HG03108 (cell line): ENCODE data around the gene TTLL5.

Experiments used
- ATAC-seq: cut with Tn5 transposase; IDR thresholded peaks from one replicate; pipeline ENCODE4 v1.9.1; 2021; ENCODE audit warnings: moderate library complexity; ENCODE audit not compliant: unreplicated experiment

TTLL5 gene

DNA sequence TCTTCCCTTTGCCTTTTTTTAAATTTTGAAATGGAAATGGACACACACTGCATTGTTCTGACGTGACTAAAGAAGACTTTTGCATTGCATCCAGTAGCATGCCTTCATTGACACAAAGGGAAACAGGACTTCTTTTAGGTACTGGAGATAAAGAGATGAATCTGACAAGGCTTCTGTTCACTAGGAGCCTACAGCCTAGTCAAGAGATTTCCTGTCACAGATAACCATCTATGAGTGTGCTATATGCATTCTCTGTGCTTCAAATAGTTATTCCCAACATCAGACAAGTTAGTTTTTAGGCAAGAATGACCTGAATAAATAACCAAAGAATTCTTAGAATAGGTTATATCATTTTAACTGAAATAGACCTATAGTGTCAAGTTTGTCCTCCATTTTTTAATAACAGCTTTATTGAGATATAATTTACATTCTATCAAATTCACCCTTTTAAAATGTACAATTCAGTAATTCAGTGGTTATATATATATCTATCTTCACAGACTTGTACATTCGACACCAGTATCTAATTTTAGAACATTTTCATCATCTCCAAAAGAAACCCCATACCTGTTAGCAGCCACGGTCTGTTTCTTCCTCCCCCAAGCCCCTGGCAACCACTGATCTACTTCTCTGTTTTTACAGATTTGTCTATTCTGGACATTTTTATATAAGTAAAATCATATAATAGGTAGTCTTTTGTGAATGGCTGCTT lies 122.7 kb downstream of the TTLL5 start:
- ATAC-seq = no peak

DNA sequence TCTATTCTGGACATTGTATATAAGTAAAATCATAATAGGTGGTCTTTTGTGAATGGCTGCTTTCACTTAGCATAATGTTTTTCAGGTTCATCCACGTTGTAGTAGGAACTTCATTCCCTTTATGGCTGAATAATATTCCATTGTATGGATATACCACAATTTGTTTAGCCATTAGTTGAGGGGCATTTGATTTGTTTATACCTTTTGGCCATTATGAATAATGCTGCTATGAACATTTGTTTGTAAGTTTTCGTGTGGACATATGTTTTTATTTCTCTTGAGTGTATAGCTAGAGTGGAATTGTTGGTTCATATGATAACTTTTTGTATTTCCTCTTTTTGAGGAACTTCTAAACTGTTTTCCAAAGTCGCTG lies 123.3 kb downstream of the TTLL5 start:
- no peak for ATAC-seq

DNA sequence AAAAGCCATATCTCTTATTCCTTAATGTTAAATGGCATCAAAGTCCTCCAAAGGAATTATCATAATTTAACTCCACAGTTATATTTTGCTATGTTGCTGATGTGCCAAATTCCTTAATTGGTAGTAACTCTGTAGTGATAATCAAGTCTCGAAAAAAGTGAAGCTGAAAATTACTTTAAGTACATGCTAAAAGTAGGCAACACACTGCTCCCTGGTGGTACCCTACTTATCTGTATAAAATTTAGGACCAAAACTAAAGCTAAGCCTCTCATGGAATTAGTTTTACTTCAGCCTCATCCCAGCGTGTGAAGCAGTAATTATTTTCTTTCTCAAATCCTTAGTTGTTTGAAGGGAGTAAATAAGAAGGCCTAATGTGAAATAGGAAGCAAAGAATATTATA lies 132.8 kb downstream of the TTLL5 start:
- no peak for ATAC-seq

DNA sequence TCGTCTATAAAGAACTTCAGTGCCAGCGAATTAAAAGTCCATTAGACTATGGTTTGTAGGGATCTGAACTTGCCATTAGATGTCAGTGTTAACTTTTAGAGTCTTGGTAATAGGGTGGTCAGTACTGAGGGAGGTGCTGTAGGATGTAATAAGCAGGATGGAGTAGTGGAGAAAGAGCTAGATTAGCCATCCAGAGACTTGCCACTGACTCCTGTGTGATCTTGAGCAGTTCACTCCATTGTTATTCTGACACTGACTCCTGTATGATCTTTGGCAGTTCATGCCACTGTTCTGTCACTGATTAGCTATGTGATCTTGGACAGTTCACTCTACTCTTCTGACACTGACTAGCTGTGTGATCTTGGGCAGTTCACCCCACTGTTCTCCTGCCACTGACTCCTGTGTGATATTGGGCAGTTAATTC lies 133.6 kb downstream of the TTLL5 start:
- no peak for ATAC-seq

DNA sequence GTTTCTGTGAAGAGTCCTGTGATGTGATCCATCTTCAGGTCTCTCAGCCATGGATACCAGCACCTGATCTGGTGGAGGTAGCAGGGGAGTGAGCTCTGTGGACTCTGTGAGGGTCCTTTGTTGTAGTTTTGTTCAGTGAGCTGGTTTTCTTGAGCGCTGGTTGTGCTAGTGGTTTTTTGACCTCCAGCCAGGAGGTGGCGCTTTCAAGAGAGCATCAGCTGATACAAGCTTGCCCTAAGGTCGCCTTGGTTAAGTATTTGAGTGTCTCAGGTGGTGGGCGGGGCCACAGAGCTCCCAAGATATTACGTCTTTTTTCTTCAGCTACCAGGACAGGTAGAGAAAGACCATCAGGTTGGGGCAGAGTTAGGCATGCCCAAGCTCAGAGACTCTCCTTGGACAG lies 139.7 kb downstream of the TTLL5 start:
- ATAC-seq = no peak

DNA sequence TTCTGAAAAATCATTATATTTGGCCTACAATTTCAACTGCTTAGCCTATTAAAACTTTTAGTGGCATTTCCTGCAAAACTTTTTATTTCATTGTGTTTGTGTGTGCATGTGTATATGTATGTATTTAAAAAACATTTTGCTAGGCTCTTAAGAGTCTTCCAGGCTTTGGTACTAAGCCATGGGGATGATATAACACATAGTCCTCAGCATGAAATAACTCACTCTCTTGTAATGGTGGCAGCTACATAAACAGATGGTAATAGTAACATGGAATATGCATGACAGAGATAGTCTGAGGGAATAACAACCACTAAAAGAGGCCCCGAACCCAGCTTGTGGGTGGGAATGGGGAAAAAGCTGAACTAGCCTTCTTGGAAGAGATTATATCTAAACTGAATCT lies 141.4 kb downstream of the TTLL5 start:
- ATAC-seq = no peak

DNA sequence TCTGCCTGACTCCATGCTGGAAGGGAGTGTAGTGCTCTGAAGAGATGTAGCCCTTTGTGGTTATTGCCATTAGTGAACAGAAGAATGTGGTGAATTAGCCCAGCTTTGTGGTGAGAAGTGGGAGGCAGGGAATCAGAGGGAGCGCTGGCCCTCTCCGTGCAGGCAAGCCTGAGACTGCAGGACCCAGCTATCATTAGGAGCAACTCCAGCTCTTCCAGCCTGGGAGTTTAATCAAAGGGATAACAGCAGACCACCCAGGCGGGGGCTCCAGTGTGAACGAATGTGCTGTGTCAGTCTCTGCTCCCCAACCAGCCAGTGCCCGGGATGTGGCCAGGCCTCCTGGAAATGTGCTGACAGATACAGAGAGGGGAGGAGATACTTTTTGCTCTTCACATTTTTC lies 142.7 kb downstream of the TTLL5 start:
- no peak for ATAC-seq

DNA sequence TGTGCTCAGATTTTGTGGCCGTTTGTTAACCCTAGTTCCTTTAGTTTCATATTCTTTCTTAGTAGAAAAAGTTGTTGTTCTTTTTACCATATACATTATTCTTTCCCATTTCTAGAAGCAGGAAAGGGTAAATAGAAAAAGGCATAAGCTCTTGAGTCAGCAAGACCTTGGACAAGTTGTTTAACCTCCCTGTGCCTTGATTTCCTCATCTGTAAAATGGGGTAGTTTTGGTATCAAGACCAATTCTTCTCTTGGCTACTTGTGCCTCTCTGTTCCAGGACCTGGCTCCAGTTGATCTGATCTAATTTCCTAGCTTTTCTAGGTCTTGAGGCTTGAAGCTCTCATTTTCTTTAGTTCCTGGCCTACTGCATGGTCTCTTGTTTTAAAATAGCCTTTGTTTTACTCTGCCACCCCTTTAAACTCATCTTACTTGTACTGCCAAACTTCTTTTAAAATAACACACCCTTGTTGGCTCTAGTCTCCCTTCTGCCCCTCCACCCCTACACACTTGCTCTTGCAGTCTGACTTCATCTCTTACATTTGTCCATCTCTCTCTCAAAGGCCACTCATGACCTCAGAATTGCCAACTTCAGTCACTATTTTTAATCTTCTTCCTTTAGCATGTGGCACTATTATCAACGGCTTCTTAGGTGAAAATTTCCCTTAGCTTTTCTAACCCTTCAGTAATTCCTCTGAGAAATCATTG lies 143.7 kb downstream of the TTLL5 start:
- ATAC-seq = no peak

DNA sequence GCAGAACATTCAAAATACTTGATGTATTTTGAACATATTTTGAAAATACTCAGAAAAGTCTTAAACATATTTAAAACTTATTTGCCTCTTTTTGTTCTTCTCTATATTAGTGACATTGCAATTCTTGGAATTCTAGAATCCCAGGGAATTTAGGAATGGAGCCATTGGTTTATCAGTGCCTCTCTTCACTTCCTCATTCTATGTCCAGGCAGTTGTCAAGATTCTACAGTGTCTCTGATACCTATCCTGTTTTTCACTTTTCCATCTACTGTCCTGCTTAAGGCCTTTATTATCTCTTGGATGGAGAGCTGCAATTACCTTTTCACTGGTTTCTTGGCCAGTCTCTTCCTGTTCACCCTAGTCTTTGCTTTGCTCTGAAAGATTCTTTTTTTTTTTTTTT lies 144.6 kb downstream of the TTLL5 start:
- ATAC-seq = no peak

DNA sequence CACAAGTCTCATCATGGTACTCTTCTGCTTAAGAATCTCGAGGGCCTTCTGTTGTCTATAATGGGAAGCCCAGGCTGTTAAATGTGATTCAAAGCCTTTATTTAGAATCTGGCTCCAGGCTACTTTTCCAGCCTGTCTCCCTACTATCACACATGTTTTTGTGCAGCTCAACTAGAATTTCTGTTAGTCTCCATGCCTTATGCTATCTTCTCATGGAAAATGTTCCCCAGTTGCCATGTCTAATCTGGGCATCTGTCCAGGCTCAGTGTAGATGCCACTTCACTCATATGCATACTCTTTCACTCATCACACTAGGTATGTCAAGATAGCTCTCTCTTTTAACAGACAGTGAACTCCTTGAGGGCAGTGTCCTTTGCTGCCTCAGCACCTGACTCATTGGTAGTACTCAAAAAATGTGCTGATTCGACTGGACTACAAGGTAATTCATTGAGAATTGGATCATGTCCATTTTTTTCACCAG lies 145.3 kb downstream of the TTLL5 start:
- no peak for ATAC-seq

DNA sequence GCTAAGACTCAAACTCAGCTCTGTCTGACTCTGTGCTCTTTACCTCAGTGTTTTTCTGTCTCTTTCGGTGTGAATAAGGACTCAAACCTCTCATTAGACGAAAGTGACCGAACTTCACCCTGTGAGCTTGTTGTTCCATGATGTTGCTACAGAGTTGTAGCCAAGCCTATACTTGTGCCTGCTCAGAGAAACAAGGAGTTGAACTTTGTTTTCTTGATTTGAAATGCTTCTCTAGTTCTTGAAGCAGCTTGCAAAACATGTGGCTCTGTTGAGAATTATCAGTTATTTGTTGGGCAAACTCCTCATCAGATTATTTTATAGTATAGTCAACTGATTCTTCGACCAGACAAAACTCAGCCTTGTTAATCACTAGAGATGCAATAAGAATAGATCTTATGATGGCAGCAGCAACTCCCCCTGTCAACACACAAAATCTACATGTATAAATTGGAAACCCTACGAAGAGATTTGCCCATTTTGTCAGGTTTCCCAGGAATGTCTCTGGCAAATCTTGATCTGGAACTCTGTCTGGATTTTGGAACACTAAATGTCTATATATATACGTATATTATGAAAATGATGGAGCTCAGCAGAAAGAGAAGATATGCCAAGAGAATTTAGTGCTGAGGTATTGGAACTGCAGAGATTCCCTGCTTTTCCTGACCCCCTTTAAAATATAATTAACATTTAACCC lies 146.8 kb downstream of the TTLL5 start:
- ATAC-seq = no peak

DNA sequence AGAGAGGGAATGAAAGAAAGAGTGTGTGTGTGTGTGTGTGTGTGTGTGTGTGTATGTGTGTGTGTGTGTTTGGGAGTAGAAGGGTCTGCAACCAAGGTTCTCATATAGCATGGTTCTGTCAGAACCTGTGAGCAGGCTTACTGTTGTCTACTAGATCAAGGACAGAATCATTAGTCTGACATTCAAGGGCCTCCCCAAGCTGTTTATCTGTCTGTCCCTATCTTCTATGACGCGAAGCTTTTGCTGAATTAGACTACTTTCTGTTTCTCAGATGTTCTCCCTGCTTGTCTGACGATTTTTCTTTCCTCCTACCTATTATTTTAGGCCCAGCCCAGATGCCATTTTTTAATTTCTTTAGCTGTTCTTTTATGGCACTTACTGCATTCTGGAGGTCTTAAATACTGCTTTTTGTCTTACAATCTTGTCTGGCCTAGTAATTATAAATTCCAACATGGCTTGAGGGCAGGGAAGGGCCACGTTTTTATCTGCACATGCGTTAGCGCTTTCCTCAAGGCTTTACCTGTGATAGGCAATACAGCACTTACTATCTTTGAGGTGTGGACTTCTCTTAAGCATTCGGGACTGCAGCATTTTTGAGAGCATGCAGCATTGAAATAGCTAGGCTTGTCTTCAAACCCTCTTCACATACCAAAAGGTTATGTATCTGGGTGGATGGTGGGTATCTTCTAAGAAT lies 150.2 kb downstream of the TTLL5 start:
- no peak for ATAC-seq

DNA sequence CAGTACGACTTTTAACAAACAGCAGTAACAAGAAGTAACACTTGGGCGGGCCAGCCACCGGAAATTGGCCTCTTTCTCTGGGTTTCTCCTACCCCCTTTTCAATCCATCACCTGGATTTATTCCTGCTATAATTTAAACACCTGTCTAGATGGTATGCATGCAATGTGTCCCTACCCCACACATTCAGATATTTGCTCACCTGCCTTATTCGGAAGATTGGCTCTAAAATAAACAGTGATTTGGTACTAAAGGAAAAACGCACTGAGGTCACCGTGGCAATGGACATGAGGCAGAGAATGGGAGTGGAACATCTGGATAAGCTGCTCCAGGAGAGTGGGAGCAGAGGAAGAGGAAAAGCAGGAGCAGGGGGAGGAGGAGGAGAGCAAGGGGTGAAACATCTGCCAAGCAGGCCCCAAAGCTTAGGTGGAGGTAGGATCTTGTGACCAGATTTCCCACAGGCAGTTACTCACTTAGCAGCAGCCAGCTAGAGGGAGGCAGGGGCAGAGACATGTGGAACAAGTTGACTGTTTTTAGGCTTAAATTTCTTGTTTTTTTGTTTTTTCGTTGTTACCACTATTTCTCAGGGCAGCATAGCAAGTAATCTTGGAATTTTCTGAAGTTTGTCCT lies 150.9 kb downstream of the TTLL5 start:
- ATAC-seq = no peak

DNA sequence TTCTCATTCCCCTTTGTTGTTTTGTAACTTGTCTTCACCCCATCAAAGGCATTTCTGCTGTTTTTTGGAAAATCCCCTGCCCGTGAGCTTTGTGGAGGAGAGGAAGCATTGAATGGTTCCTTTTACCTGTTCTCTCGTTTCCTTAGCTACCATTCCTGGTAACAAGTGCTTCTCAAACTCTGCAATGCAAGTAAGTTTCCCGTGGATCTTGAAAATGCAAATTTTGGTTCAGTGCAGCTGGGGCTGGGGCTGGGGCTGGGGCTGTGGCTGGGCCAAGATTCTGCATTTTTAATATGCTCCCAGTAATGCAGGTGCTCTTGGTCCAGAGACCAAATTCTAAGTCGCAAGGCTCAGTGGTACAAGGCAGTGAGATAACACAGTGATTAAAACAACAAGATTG lies 151.6 kb downstream of the TTLL5 start:
- ATAC-seq = no peak

DNA sequence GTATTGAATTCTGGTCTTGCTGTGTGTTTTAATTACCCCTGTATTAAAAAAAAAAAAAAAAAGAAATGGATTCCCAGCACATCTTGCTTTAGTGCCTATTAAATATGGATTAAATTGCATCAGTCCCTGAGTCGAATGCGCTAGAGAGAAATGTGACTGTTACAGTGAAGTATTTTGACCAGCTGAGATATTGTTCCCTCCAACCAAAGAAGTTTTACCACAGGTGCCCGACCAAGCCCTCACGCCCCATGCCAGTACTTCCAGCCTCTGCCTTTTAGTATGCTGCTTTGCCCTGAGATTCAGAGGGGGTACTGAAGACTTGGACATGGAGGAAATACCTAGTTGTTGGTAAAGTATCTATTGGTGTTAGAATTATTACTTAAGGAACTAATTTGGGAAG lies 159.7 kb downstream of the TTLL5 start:
- ATAC-seq = no peak

DNA sequence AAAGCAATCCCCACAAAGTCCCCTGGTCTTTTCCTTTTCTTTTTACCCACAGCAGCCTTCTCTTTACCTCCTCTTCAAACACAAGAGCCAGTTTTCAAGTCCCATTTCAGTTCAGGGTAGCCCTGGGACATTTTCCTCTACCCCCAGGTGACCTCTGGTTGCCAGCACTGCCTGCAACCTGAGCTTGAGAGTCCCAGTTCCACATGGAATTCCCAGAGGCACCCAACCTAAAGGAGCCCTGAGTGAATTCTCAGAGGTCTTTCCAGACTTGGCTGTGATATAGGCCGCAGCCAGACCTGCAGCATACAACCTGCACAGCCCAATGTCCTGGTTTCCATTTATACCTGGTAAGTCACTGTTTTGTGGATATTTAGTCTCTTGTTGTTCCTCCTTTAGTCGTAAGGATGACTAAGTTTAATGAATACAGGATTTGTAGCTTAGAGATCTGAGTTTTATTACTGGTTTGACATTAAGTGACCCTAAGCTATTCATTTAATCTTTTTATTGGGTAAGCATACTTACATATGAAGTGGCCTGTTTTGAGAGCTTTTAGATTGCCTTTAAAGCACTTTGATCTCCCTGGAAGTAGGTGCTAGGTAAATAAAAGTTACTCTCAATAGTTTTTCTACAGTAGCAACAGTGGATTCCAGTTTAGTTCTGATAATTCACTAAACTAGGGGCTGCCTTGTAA lies 160.9 kb downstream of the TTLL5 start:
- no peak for ATAC-seq

DNA sequence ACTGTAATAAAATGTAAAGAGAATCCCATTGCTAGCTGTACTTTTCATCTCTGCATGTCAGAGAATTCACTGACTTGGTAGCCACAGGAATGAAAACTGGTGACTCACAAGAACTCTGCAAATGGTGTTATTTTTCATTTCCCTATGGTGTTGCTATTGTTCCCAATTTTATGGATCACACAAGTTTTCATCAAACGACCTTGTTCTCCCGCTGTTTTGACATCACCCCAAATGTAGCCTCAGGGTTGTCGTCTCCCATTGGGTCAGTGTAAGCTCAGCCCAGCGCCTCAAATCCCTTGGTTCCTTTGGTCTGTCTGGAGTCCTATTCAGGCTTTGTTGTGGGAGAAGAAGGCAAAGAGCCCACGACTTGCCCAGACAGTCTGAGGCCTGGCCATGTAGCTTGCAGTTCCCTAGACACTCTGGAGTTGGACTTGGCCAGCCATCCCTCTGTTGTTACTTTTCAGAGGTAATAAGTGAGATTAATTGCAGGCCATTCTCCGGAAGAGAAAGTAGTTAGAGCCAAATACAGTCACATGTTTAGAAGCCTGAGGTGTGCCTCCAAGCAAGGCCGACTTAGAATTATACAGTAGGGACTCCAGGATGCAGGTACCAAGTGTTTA lies 161.6 kb downstream of the TTLL5 start:
- no peak for ATAC-seq

DNA sequence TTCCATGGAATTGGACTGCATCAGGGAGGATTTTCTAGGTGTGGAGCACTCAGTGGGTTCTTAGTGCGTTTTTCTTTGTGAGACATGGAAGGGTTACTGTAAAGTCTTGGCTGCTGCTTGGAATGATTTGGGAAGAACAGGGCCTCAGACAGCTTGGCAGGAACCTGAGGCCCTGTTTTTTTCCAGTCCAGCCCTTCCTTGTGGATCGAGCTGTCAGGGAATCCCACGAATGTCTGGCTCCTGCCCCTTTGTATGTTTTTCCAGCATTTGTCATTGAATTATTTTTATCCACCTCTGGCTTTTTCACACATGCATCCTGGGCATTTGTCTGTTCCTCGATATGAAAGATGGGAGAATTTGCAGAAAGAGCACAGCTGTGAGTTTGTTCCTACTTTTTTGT lies 162.3 kb downstream of the TTLL5 start:
- no peak for ATAC-seq

DNA sequence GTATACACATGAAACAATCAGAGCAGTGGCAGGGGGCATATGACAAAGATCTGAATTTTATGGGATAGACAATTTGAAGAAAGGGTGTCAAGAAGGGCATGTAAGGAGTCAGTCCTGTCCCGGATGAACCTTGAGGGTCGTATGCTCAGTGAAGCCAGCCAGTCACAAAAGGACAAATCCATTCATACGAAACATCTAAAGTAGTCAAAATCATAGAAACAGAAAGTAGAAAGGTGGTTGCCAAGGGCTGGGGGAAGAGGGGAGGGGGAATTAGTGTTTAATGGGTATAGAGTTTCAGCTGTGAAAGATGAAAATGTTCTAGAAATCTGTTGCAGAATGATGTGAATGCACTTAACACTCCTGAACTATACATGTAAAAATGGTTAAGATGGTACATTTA lies 163.3 kb downstream of the TTLL5 start:
- ATAC-seq = no peak

DNA sequence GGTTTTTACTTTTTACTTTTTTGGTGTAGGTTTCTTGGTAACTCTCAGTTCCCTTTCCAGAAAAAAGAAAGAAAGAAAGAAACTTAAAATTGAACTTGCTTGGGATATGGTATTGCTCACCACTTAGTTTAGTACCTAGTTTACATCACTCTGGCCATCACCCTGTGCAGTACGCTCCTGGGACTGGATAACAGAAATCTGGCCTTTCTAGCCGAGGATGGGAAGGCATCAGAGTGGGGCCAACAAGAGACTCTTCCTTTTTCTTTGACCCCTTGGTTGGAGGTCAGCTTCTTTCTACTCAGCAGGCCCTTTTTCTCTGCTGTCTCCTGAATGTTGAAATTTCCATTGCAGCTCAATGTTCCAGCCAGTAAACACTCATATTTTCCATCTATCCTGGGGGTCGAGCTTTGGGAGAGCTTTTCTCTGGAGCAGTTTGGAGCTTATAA lies 164.1 kb downstream of the TTLL5 start:
- ATAC-seq = no peak
